Right lobe of liver (tissue), 4 donors: ENCODE measurements around the gene CIAO3.

Experiments
- CTCF ChIP-seq, 4 donors: fragments of 200-600 bp in 3 of 4; fragments of 450-650 bp in 1 of 4; IDR thresholded peaks; one replicate each; pipeline versions ENCODE4 v1.5.1 to v1.8.0; 2016 to 2022; ENCODE audit warnings: antibody characterized with exemption in 4 of 4, mild to moderate bottlenecking in 2 of 4
- POLR2A ChIP-seq: fragments of 450-650 bp; IDR thresholded peaks from one replicate; pipeline ENCODE4 v1.6.1; 2017; ENCODE audit warnings: antibody characterized with exemption, mild to moderate bottlenecking
- donor health status: DM: no; HTN: no; CAD: no.
- donor health status: DM: no; HTN: no; CAD: no.
- donor health status: DM: no; HTN: yes; CAD: no.

- no peak for TF ChIP-seq CTCF (IDR thresholded peaks at IDR 0.05)
- TF ChIP-seq POLR2A, result no peak
Measured at GRCh38 chr16:779561-779960, 38.8 kb upstream of the CIAO3 start.
